Measurements from ENCODE around the gene RHOV.
A peak's percentile ranks its signal among the peaks of the same experiment; 100 is the strongest.

Gene RHOV

GRCh38 chr15:40843885-40844695, 29.9 kb downstream of the RHOV start, which contains the start of gene SPINT1:
SPINT1 (plus strand) TSS chr15:40844048; CDS start chr15:40844555, 507 bp downstream.
- DNase-seq, result peak in 3 of 4 experiments; percentile 15 to 51 (median 35)

GRCh38 chr15:40843261-40843884, 30.7 kb downstream of the RHOV start:
- no peak for DNase-seq

DNA sequence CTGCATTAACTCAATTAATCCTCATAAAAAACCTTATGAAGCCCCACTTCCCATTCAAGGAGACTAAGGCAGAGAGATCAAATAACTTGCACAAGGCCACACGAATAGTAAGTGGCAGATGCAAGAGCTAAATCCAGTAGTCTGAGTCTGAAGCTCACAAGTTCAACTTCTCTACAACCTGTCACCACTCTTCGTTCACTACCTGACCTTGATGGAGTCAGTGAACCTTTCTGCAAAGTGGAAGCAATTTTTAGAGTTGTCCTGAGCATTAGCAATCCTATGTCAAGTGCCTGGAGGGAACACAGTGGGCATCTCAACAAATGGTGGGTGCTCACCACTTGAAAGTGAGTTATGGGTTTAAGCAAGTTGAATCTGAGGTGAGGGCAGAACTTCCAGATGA, 32.3 kb downstream of the RHOV start:
- DNase-seq, result no peak

GRCh38 chr15:40838756-40839155, 35.3 kb downstream of the RHOV start:
- DNase-seq, result no peak

- DNase-seq, result no peak
Observed at GRCh38 chr15:40836020-40836419, 38.0 kb downstream of the RHOV start.

DNA sequence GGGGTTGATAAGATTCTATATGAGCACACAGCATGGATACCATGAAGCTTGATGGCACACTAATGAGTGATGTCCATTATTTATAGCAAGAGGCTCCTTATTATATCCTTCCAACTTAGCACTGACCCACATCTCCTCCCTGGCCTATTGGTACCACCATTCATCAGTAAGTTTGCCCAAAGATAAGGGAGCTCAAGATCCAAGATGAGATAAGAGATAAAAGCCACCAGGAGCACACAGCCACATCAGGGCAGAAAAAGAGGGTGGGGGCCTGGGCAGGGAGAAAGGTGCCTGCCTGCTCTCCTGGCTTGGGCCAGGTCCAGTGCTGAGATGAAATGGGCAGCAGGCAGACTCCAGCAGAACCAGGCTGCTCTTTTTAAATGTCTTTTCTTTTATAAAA, 41.1 kb downstream of the RHOV start:
- DNase-seq, result no peak

DNA sequence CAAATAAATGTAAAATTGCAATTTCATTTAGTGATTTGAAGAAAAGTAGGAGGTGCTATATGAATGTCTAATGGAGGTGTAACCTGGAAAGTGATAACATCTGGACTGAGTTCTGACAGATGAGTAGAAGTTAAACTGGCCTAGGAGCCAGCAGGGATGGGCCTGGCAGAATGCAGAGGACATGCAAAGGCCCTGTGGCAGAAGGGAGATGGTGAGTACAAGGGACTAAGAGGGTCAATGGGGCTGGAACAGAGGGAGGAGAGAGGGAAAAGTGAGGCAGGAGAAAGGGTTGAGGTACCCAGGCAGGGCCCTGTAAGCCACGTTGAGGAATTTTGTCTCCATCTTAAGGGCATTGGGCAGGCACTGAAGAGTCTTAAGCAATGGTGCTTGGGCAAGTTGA, 42.2 kb downstream of the RHOV start:
- DNase-seq, result no peak

GRCh38 chr15:40830884-40831283, 43.1 kb downstream of the RHOV start:
- no peak for DNase-seq

- no peak for DNase-seq
Observed at GRCh38 chr15:40829115-40829514, 44.9 kb downstream of the RHOV start.

- DNase-seq, result no peak
Observed at GRCh38 chr15:40828447-40829036, 45.5 kb downstream of the RHOV start, which contains the start of gene PPP1R14D. PPP1R14D (minus strand) TSS chr15:40828708; CDS start chr15:40828641, 67 bp downstream.

GRCh38 chr15:40826423-40827075, 47.5 kb downstream of the RHOV start:
- DNase-seq, result no peak

DNA sequence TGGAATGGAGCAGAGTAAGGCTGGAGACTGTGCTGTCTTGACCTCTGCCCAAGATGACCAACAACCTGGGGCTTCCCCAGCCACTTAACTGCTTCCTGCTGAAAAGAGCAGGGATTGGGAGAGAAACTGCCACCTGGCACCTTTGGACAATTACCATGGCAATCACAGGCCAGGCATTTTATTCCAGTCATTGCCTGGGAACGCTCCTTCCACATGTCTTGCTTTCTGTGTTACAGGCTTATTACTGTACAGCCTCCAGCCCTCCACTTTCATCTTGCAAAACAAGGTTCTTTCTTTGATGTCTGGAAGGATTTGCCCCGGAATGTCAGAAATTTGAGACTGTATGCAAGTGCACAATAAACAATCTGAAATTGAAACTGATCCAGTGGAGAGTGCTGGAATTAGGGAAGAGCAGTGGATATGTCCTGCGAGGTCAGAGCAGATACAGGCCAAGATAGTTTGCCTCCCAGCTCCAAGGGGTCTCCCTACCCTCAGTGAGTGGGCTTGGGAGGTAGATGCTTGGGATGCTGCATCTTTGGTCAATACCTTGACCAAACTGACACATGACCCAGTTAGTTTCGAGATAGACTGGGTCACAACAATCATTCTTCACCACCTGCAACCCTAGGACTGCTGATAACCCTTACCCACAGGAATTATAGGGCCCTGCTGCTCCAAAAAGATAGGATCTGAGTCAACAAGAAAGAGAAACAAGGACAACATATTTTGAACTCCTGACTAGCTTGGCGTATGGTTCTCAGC, 48.2 kb downstream of the RHOV start:
- no peak for DNase-seq

DNA sequence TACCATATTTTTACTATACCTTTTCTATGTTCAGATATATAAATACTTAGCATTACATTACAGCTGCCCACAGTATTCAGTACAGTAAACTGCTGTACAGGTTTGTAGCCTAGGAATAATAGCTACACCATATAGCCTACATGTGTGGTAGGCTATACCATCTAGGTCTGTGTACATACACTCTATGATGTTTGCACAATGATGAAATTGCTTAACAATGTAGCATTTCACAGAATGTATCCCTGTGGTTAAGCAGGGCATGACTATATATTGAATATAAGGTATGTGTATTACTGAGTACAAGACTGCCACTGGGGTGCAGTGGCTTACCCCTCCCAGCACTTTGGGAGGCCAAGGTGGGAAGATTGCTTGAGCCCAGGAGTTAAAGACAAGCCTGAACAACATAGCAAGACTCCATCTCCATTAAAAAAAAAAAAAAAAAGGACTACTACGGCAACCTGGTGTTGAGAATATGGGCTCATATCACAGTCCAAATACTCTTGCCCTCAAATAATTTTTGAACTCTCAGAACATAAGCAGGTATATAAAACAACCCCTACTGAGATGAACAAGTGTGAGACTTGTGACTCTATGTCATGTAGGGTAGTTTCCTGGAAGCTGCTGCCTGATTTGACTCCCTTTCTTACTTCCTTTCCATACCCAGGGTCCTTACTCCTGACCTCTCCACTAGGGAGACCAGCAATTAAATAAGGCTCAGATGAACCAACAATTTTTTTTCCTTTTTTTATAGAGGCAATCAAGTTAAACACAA, 50.3 kb downstream of the RHOV start:
- no peak for DNase-seq
